Heart right ventricle (tissue), 16 donors: ENCODE measurements around the gene SLC25A13. TPM values are rescaled to one million over a fixed set of nuclear protein-coding genes. Genes with fewer than 3 reads are reported as not detected.
A peak's percentile ranks its signal among the peaks of the same experiment; 100 is the strongest.

ENCODE experiments used
- ATAC-seq, 8 donors: fragments of 200-7000 bp; cut with Tn5 transposase; one replicate each; pipeline ENCODE4 v1.9.1; 2020; ENCODE audit warnings: mild to moderate bottlenecking in 8 of 8, moderate library complexity in 8 of 8, moderate number of reproducible peaks in 1 of 8
- DNase-seq, 2 donors: peaks; one replicate each; pipeline ENCODE4 v3.0.0-alpha.2; 2020
- H3K27ac ChIP-seq, 10 donors: fragments of 200-600 bp; sonication (generic) in 2 of 10; one replicate each; pipeline versions ENCODE4 v1.5.0 to v1.8.0; 2020 to 2022; ENCODE audit warnings: mild to moderate bottlenecking in 3 of 10
- H3K27me3 ChIP-seq, 7 donors: fragments of 200-600 bp; one replicate each; pipeline ENCODE4 v1.8.0; 2021 to 2022; ENCODE audit warnings: mild to moderate bottlenecking in 2 of 7
- H3K36me3 ChIP-seq, 9 donors: fragments of 200-600 bp; sonication (generic) in 1 of 9; one replicate each; pipeline versions ENCODE4 v1.5.0 to v1.8.0; 2020 to 2022; ENCODE audit warnings: mild to moderate bottlenecking in 2 of 9
- H3K4me1 ChIP-seq, 9 donors: fragments of 200-600 bp; sonication (generic) in 1 of 9; one replicate each; pipeline versions ENCODE4 v1.5.0 to v1.8.0; 2020 to 2022; ENCODE audit warnings: mild to moderate bottlenecking in 4 of 9
- H3K4me3 ChIP-seq, 10 donors: fragments of 200-600 bp; sonication (generic) in 2 of 10; one replicate each; pipeline versions ENCODE4 v1.5.0 to v1.8.0; 2020 to 2022; ENCODE audit warnings: mild to moderate bottlenecking in 7 of 10, moderate library complexity in 2 of 10
- H3K9me3 ChIP-seq, 11 donors: fragments of 200-600 bp in 10 of 11; sonication (generic) in 2 of 11; one replicate each; pipeline versions ENCODE4 v1.5.0 to v1.8.0; 2013 to 2022; ENCODE audit warnings: mild to moderate bottlenecking in 2 of 11, control low read depth in 1 of 11, moderate library complexity in 1 of 11
- WGBS, 2 donors: extraction: QIAGEN DNeasy Blood & Tissue Kit; methylation state at CpG; one replicate each; pipeline ENCODE4 v1.1.7; 2013; ENCODE audit warnings: inconsistent platforms in 1 of 2; 5-methylcytosine and 5-hydroxymethylcytosine counted together
- intact Hi-C, 10 donors: fragments of 100-400 bp; cut with DNase I; formaldehyde crosslinking; loops; one replicate each; pipeline versions ENCODE4 v1.11.1 to v1.14.2; 2022
- polyA plus RNA-seq, 2 donors: library from polyadenylated mRNA; stranded (reverse); fragments of 200-250 nt; gene quantifications; one replicate each; pipeline ENCODE4 v1.2.3, GENCODE V29; 2013
- total RNA-seq, 10 donors: library from RNA; stranded (reverse); fragmentation: NEBNext Ultra II Directional in 3 of 10; extraction: Animal tissue kit (Norgen Biotek cat#: 25700) in 3 of 10; gene quantifications; one replicate each; pipeline versions ENCODE4 v1.2.1 to v1.2.4, GENCODE V29; 2021 to 2023
- TF ChIP-seq, protein P1 (sequence below), 9 donors: fragments of 200-600 bp; sonication (generic) in 2 of 9; IDR thresholded peaks; one replicate each; pipeline versions ENCODE4 v1.5.0 to v1.8.0; 2021 to 2022; ENCODE audit warnings: antibody characterized with exemption in 9 of 9, mild to moderate bottlenecking in 5 of 9, moderate library complexity in 1 of 9
- donor health status: Arrhythmogenic right ventricular cardiomyopathy.
- donor health status: ischemic (EF 13 %, LVEDD 7.1; RV severe dilation, severe dysfunction).
- donor health status: healthy with polysubstance abuse.
- donor health status: DM: no; HTN: yes; CAD: no.
- donor health status: DM: no; HTN: no; CAD: no.
- donor health status: ischemic (EF 25% LVEDD 6.9; RV normal size, moderate dysfunction).
- donor health status: ischemic (EF 25% LVEDD 5.7; RV mildly dilated, moderate dysfunction).
- donor health status: healthy.
- donor health status: DM: yes; HTN: yes; CAD: no.
- donor health status: Ischemic cardiomyopathy.
- donor health status: ischemic (EF 35%, LVEDD 5.7; RV mildly dilated, moderate dysfunction).
- donor health status: nonischemic (EF 11% LVEDD 7.7; RV severe dilation, severe dysfunction).
- donor health status: DM: yes; HTN: yes; CAD: no.
- donor health status: PGD.
- donor health status: ischemic (EF 29% LVEDD 5.4; RV normal size, mild dysfunction).
- donor health status: nonischemic (EF 23%, LVEDD 6.1; RV moderate dilation, normal function).

The SLC25A13 gene
- total and polyA plus RNA-seq, 12 donors: 5.2 to 15.3 (median 8.7) TPM

DNA sequence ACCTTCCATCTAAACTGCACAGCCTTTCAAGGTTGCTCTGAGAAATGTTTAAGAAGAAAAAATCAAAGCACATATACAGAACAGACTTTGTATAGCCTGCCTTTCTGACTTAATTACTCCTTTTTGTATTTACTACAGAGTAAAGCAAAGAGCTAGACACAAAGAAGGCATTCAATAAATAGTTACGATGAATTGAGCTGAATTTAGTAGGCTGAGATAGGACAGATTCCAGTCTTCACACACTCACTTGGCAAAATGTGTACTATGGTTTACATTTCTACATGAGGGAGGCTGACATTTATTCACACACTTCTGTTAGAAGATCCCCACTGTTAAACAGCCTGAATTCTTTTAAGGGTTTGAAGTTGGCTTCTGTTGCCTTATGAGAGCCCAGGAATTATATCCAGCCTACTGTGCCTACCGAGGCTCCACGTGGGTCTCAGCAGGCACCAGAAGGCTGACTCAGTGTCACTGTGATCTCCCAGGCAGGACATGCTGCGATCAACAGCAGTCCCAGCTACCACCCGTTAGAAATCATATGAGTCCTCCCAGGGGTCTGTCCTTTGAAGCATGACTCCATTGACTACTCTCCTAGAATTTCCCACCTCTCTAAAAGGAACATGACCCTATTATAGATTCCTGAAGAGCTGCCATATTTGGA is 24.5 kb upstream of the SLC25A13 start:
- DNase-seq (no peak), ATAC-seq (no peak)
- H3K27ac ChIP-seq: no peak overlapping the region
- H3K4me3 ChIP-seq: no peak overlapping the region
- H3K9me3 ChIP-seq: peaks cover 0 to 10% (median 0%) of the 10 kb centered on the region in 11 donors
- peaks cover 0 to 9% (median 0%) of the 10 kb centered on the region in 7 donors for H3K27me3 ChIP-seq
- no peaks in the 10 kb centered on the region for H3K4me1 ChIP-seq
- WGBS, 2 donors: 38 to 44% methylated on average over 5 of the region's 5 CpGs
- H3K36me3 ChIP-seq: no peaks in the 10 kb centered on the region
- intact Hi-C loops: no loop called here
- TF ChIP-seq, protein P1, sequence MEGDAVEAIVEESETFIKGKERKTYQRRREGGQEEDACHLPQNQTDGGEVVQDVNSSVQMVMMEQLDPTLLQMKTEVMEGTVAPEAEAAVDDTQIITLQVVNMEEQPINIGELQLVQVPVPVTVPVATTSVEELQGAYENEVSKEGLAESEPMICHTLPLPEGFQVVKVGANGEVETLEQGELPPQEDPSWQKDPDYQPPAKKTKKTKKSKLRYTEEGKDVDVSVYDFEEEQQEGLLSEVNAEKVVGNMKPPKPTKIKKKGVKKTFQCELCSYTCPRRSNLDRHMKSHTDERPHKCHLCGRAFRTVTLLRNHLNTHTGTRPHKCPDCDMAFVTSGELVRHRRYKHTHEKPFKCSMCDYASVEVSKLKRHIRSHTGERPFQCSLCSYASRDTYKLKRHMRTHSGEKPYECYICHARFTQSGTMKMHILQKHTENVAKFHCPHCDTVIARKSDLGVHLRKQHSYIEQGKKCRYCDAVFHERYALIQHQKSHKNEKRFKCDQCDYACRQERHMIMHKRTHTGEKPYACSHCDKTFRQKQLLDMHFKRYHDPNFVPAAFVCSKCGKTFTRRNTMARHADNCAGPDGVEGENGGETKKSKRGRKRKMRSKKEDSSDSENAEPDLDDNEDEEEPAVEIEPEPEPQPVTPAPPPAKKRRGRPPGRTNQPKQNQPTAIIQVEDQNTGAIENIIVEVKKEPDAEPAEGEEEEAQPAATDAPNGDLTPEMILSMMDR (IDR thresholded peaks at IDR 0.05): no peak

DNA sequence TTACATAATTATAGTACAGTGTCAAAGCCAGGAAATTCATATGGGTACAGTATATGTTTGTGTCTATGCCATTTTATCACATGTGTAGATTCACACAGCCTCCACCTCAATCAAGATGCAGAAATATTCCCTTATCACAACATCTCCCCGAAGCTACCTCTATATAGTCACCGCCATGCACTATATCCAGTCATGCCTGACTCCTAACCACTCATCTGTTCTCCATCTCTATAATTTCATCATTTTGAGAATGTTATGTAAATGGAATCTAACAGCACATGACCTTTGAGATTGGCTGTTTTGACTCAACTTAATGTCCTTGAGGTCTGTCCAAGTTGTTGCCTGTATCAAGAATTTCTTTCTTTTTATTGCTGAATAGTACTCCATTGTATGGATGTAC is 22.3 kb upstream of the SLC25A13 start:
- DNase-seq: no peak
- no peaks in the 10 kb centered on the region for H3K4me1 ChIP-seq
- no peak for ATAC-seq
- no peak overlapping the region for H3K4me3 ChIP-seq
- no peaks in the 10 kb centered on the region for H3K9me3 ChIP-seq
- TF ChIP-seq, protein P1 (IDR thresholded peaks at IDR 0.05): no peak
- H3K36me3 ChIP-seq: no peaks in the 10 kb centered on the region
- intact Hi-C loops: no loop called here
- 91 to 94% methylated on average over 2 of the region's 2 CpGs for WGBS, 2 donors
- no peak overlapping the region for H3K27ac ChIP-seq
- peaks cover 0 to 9% (median 0%) of the 10 kb centered on the region in 7 donors for H3K27me3 ChIP-seq

DNA sequence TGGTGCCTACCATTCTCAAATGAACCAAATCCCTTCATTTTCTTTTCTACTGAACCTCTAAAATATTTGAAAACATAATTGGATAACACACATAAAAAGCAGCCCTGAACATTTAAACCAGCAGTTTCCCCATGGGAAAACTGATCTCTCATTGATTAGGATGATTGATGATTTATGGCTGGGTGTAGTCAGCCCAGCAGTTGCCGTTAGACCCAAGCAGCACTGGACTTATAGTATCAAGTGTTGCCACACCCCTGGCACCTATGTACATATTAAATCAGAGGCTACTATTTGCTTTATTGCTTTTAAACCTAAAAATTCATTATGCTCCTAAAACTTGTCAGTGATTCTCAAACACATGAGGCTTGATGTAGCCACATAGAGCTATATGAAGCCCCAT is 20.2 kb upstream of the SLC25A13 start:
- H3K4me3 ChIP-seq: no peak overlapping the region
- no peak for ATAC-seq
- WGBS, 2 donors: 70 to 73% methylated on average over 1 of the region's 1 CpG

DNA sequence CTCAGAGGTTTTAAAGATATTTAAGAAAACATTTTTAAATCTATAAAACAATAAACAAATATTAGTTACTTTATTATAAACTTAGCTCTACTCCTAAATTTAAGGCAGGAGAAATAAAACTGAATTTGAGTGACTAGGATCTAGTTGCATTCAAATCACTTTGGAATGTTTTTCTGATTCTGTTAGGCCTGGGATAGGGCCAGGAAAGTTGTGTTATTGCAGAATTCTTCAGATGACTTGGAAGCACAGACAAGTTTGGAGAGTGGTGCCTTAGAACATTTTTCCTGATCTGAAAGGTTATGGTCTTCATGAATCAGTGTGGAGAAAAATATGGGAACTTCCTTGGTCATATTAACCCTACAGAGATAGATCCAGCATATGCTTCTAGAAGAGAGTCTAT is 15.6 kb upstream of the SLC25A13 start:
- peaks cover 0 to 9% (median 0%) of the 10 kb centered on the region in 11 donors for H3K9me3 ChIP-seq

More for the DNA sequence above, 20.2 kb upstream of the SLC25A13 start:
- intact Hi-C loops: no loop called here
- TF ChIP-seq, protein P1 (IDR thresholded peaks at IDR 0.05): no peak
- Histone ChIP-seq H3K27me3 (peaks cover 0 to 9% (median 0%) of the 10 kb centered on the region in 7 donors), H3K36me3 (no peaks in the 10 kb centered on the region), H3K4me1 (no peaks in the 10 kb centered on the region), H3K9me3 (no peaks in the 10 kb centered on the region), H3K27ac (no peak overlapping the region)
- DNase-seq: no peak

More for the DNA sequence above, 15.6 kb upstream of the SLC25A13 start:
- H3K27ac ChIP-seq: no peak overlapping the region
- no peak overlapping the region for H3K4me3 ChIP-seq
- intact Hi-C loops: no loop called here
- H3K36me3 ChIP-seq: no peaks in the 10 kb centered on the region
- TF ChIP-seq, protein P1 (IDR thresholded peaks at IDR 0.05): no peak
- peaks cover 0 to 6% (median 0%) of the 10 kb centered on the region in 7 donors for H3K27me3 ChIP-seq
- peak in 2 of 8 donors; percentile 25 to 37 for ATAC-seq
- DNase-seq: no peak
- H3K4me1 ChIP-seq: no peaks in the 10 kb centered on the region
